ENCODE data around the gene HOXB13.

HOXB13 gene

GRCh38 chr17:48715496-48716399, 12.8 kb downstream of the HOXB13 start:
- no peak overlapping the region for H3K4me3 ChIP-seq (ENCODE audit: low read depth, low read length)
- no peak for DNase-seq (ENCODE audit: low read depth)
- no peak for TF ChIP-seq CTCF (conservative IDR thresholded peaks at IDR 0.05; ENCODE audit: low read depth, low read length)

- H3K4me3 ChIP-seq (ENCODE audit: low read depth, low read length), result no peak overlapping the region
- TF ChIP-seq CTCF (conservative IDR thresholded peaks at IDR 0.05; ENCODE audit: low read depth, low read length), result no peak
- DNase-seq (ENCODE audit: low read depth), result no peak
Observed at GRCh38 chr17:48711128-48711527, 17.4 kb downstream of the HOXB13 start.

GRCh38 chr17:48704361-48705248, 23.9 kb downstream of the HOXB13 start:
- TF ChIP-seq CTCF (conservative IDR thresholded peaks at IDR 0.05; ENCODE audit: low read depth, low read length), result no peak
- no peak for DNase-seq (ENCODE audit: low read depth)
- no peak overlapping the region for H3K4me3 ChIP-seq (ENCODE audit: low read depth, low read length)

GRCh38 chr17:48701864-48702532, 26.6 kb downstream of the HOXB13 start:
- H3K4me3 ChIP-seq (ENCODE audit: low read depth, low read length), result no peak overlapping the region
- DNase-seq (ENCODE audit: low read depth), result no peak
- no peak for TF ChIP-seq CTCF (conservative IDR thresholded peaks at IDR 0.05; ENCODE audit: low read depth, low read length)

GRCh38 chr17:48693178-48693577, 35.4 kb downstream of the HOXB13 start:
- DNase-seq (ENCODE audit: low read depth), result no peak
- no peak for TF ChIP-seq CTCF (conservative IDR thresholded peaks at IDR 0.05; ENCODE audit: low read depth, low read length)
- H3K4me3 ChIP-seq (ENCODE audit: low read depth, low read length), result no peak overlapping the region

- no peak for TF ChIP-seq CTCF (conservative IDR thresholded peaks at IDR 0.05; ENCODE audit: low read depth, low read length)
- no peak overlapping the region for H3K4me3 ChIP-seq (ENCODE audit: low read depth, low read length)
- no peak for DNase-seq (ENCODE audit: low read depth)
Observed at GRCh38 chr17:48692049-48692448, 36.5 kb downstream of the HOXB13 start.

All from choroid plexus epithelial cell (primary cell).